K562 (cell line): Measurements from ENCODE around the gene ADGRB3.

ENCODE experiments used
- POLR2AphosphoS5 ChIP-seq: IDR thresholded peaks from 2 replicates; pipeline ENCODE4 v1.6.1; 2011; ENCODE audit warnings: mild to moderate bottlenecking, low read depth, low read length, moderate library complexity; ENCODE audit not compliant: control insufficient read depth, insufficient read depth
- YY1 ChIP-seq, 3 experiments: IDR thresholded peaks; 2 replicates each; pipeline ENCODE4 v1.6.1; 2011; ENCODE audit warnings: low read length in 2 of 3, mild to moderate bottlenecking in 2 of 3, moderate library complexity in 2 of 3, borderline replicate concordance in 1 of 3, control low read depth in 1 of 3, low read depth in 1 of 3; ENCODE audit not compliant: insufficient read depth in 3 of 3, insufficient replicate concordance in 2 of 3, control insufficient read depth in 1 of 3, insufficient read length in 1 of 3; ENCODE audit errors: extremely low read depth in 1 of 3
- TF ChIP-seq, protein P1 (sequence below), 3 experiments: IDR thresholded peaks in 2 of 3; conservative IDR thresholded peaks in 1 of 3; 2 replicates each; pipeline ENCODE4 v1.5.1; 2011 to 2012; ENCODE audit warnings: low read length in 3 of 3, mild to moderate bottlenecking in 3 of 3, control low read depth in 2 of 3, improper control_type of control experiment in 1 of 3, inconsistent platforms in 1 of 3, low read depth in 1 of 3, mixed read lengths in 1 of 3, moderate library complexity in 1 of 3; ENCODE audit not compliant: insufficient read depth in 2 of 3

DNA sequence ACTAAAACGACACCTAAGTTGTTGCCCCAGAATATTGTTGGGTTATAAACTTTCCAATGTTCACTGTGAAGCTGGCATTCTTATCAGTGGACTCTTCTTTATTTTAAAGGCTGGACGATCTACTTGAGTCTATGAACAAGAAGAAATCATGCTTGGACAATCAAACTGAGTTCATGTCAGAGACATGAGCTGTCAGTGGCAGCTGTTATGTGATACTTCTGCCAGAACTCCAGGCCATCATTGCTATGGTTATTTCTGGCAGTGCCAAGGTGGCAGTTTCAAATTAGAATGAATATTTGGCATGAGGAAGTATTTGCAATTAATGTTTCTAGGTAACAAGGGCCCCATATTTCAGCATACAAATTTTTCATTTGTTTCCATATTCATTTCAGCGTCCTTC lies 744.4 kb downstream of the ADGRB3 start:
- TF ChIP-seq, protein P1, sequence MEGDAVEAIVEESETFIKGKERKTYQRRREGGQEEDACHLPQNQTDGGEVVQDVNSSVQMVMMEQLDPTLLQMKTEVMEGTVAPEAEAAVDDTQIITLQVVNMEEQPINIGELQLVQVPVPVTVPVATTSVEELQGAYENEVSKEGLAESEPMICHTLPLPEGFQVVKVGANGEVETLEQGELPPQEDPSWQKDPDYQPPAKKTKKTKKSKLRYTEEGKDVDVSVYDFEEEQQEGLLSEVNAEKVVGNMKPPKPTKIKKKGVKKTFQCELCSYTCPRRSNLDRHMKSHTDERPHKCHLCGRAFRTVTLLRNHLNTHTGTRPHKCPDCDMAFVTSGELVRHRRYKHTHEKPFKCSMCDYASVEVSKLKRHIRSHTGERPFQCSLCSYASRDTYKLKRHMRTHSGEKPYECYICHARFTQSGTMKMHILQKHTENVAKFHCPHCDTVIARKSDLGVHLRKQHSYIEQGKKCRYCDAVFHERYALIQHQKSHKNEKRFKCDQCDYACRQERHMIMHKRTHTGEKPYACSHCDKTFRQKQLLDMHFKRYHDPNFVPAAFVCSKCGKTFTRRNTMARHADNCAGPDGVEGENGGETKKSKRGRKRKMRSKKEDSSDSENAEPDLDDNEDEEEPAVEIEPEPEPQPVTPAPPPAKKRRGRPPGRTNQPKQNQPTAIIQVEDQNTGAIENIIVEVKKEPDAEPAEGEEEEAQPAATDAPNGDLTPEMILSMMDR (IDR thresholded peaks at IDR 0.05 in 2 of 3, conservative IDR thresholded peaks at IDR 0.05 in 1 of 3; ENCODE audit: insufficient read depth in 2 of 3, low read depth in 1 of 3, low read length in 3 of 3): no peak
- TF ChIP-seq POLR2AphosphoS5 (no peak), YY1 (IDR thresholded peaks at IDR 0.05; ENCODE audit: borderline replicate concordance in 1 of 3, control insufficient read depth in 1 of 3, extremely low read depth in 1 of 3, insufficient read depth in 3 of 3, insufficient read length in 1 of 3, insufficient replicate concordance in 2 of 3, low read depth in 1 of 3, low read length in 2 of 3) (no peak)
